GM06990 (cell line): ENCODE data around the gene FANCC.

Experiments used
- DNase-seq: peaks from one replicate; pipeline ENCODE4 v3.0.0-alpha.2; 2011; ENCODE audit not compliant: insufficient read length; ENCODE audit errors: extremely low read depth
- H3K27me3 ChIP-seq: replicated peaks from 2 replicates; pipeline ENCODE4 v1.6.0; 2011; ENCODE audit warnings: low read length; ENCODE audit not compliant: control insufficient read depth, insufficient read depth
- H3K36me3 ChIP-seq: 2 replicates; pipeline ENCODE4 v1.5.1; 2011; ENCODE audit warnings: low read length; ENCODE audit not compliant: control insufficient read depth, insufficient read depth
- H3K4me3 ChIP-seq: replicated peaks from 2 replicates; pipeline ENCODE4 v1.5.1; 2011; ENCODE audit warnings: low read depth, mild to moderate bottlenecking, control low read depth, low read length
- CTCF ChIP-seq: IDR thresholded peaks from 2 replicates; pipeline ENCODE4 v1.5.1; 2011; ENCODE audit warnings: low read length, control low read depth, mild to moderate bottlenecking, inconsistent platforms; ENCODE audit not compliant: insufficient read depth, poor library complexity, severe bottlenecking

Gene FANCC

GRCh38 chr9:95088421-95089161 lies 228.9 kb downstream of the FANCC start:
- Histone ChIP-seq H3K36me3 (no peaks in the 10 kb centered on the region; the same call in 1 of the 2 replicates), H3K4me3 (no peak overlapping the region), H3K27me3 (no peaks in the 10 kb centered on the region)
- TF ChIP-seq CTCF = no peak
- DNase-seq = no peak

- peak; percentile 38 for TF ChIP-seq CTCF
- DNase-seq = no peak
- no peak overlapping the region for H3K4me3 ChIP-seq
- H3K27me3 ChIP-seq = no peaks in the 10 kb centered on the region
- no peaks in the 10 kb centered on the region; the same call in 1 of the 2 replicates for H3K36me3 ChIP-seq
Observed at GRCh38 chr9:95087659-95088242, 229.8 kb downstream of the FANCC start.

- H3K4me3 ChIP-seq = no peak overlapping the region
- DNase-seq = no peak
- H3K27me3 ChIP-seq = no peaks in the 10 kb centered on the region
- TF ChIP-seq CTCF = no peak
- peaks cover 2% of the 10 kb centered on the region for H3K36me3 ChIP-seq
Observed at GRCh38 chr9:95086564-95086955, 230.9 kb downstream of the FANCC start.

GRCh38 chr9:95085861-95086563 lies 231.5 kb downstream of the FANCC start:
- Histone ChIP-seq H3K4me3 (no peak overlapping the region), H3K36me3 (peaks cover 4% of the 10 kb centered on the region), H3K27me3 (no peaks in the 10 kb centered on the region)
- DNase-seq = no peak
- TF ChIP-seq CTCF = no peak

- Histone ChIP-seq H3K27me3 (no peaks in the 10 kb centered on the region), H3K4me3 (no peak overlapping the region), H3K36me3 (peaks cover 4% of the 10 kb centered on the region)
- no peak for TF ChIP-seq CTCF
- DNase-seq = no peak
Observed at GRCh38 chr9:95085036-95085770, 232.3 kb downstream of the FANCC start.
